HL-60 (cell line): ENCODE measurements around the gene HMGCL.

Experiments used
- CTCF ChIP-seq: IDR thresholded peaks from one replicate; pipeline ENCODE4 v1.5.1; 2011; ENCODE audit warnings: low read length, control low read depth, inconsistent platforms; ENCODE audit not compliant: insufficient read depth
- GABPA ChIP-seq: IDR thresholded peaks from 2 replicates; pipeline ENCODE4 v1.6.1; 2012; ENCODE audit warnings: low read depth
- POLR2AphosphoS5 ChIP-seq: IDR thresholded peaks from 2 replicates; pipeline ENCODE4 v1.6.1; 2012; ENCODE audit warnings: low read depth
- REST ChIP-seq: IDR thresholded peaks from 2 replicates; pipeline ENCODE4 v1.6.1; 2012; ENCODE audit warnings: low read depth; ENCODE audit not compliant: insufficient replicate concordance
- SPI1 ChIP-seq: IDR thresholded peaks from 2 replicates; pipeline ENCODE4 v1.6.1; 2012; ENCODE audit warnings: low read depth, mild to moderate bottlenecking, borderline replicate concordance

- no peak for TF ChIP-seq POLR2AphosphoS5
- no peak for TF ChIP-seq CTCF
- TF ChIP-seq REST: no peak
- no peak for TF ChIP-seq GABPA
- TF ChIP-seq SPI1: no peak
Measured at GRCh38 chr1:23793018-23793781, 32.0 kb downstream of the HMGCL start.
